Measurements from ENCODE around the gene ZDHHC11B. TPM values are rescaled to one million over a fixed set of nuclear protein-coding genes. Genes with fewer than 3 reads are reported as not detected.
"Not testable (repeated sequence)": the region's sequence is repeated elsewhere in the genome, so short reads cannot be mapped to it uniquely, and the experiment has no call there.

The ZDHHC11B gene
- total RNA-seq, 2 donors from 2014 or later: 15.4 to 32.5 TPM

DNA sequence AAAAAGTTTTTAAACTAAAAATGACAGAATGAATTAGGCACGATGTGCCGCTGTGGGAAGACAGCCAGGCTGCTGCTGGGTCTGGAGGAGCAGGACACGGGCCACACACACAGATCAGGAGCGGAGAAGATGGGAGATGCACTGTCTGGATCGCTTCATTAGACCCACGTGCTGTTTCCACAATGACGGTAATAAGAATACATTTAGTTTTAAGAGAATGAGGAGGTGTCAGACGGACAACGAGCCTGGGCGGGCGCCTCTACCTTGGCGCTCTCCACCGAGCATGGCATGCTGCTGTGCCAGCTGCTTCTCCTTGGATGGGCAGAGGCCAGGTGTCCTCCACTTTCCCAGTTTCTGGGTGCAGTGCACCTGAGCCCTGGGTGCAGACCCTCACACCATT is 11.6 kb downstream of the ZDHHC11B start:
- ATAC-seq; DNase-seq; intact Hi-C loops (cut with DNase I): not testable (repeated sequence)

DNA sequence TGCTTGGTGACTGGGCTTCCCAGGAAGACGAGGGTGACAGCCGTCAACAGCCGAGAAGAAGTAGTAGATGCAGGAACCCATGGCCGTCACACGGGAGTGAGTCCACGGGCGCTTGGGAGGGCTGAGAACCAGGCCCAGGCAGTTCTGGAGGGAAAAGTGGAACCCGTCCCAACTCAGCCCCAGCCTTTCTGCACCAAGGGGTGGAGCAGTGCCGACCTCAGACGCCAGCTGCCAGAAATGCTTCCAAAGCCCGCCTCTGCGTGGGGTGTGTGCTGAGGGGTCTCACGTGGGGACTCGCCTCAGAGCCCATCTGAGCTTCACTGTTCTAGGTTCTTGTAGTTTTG is 12.0 kb downstream of the ZDHHC11B start:
- DNase-seq; intact Hi-C loops (cut with DNase I): not testable (repeated sequence)
- ATAC-seq: peak in 1 of 2 donors; percentile 10

DNA sequence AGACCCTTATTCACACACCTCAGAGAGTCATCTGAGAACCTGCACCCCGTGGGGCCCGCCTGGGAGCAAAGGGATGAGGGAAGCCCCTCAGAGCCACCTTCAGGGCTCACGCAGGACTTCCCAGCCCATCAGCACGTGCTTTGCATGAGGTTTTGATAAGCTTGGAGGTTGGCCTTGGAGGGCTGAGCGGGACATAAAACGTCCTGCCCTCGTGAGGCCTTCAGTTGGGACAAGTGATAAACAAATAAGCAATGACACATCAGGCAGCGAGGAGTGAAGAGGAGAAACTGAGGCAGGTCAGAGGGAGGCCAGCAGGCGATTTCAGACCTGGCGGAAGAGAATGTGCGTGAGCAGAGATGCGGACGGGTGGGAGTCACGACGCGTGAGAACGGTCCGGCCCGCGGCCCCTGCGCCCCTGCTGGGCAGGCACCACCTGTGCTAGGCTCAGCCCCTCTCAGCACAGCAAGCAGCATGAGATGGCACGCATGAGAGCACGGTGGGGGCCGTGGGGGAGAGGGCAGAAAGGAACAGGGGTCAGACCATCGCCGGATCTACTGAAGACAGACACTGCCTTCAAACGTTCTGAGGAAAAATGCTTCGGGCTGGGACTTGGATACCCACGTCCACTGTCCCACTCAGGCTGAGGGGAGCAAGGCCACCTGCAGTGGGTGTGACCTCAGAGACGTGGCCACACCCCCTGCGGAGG is 12.5 kb downstream of the ZDHHC11B start:
- DNase-seq; intact Hi-C loops (cut with DNase I); ATAC-seq: not testable (repeated sequence)

- ATAC-seq; intact Hi-C loops (cut with DNase I); DNase-seq: not testable (repeated sequence)
Measured at GRCh38 chr5:771087-771781, 13.3 kb downstream of the ZDHHC11B start.

GRCh38 chr5:770585-770984 is 13.9 kb downstream of the ZDHHC11B start:
- DNase-seq; intact Hi-C loops (cut with DNase I); ATAC-seq: not testable (repeated sequence)

- DNase-seq; intact Hi-C loops (cut with DNase I): not testable (repeated sequence)
- peak; percentile 8 to 51 for ATAC-seq
Measured at GRCh38 chr5:769485-770145, 14.9 kb downstream of the ZDHHC11B start.

DNA sequence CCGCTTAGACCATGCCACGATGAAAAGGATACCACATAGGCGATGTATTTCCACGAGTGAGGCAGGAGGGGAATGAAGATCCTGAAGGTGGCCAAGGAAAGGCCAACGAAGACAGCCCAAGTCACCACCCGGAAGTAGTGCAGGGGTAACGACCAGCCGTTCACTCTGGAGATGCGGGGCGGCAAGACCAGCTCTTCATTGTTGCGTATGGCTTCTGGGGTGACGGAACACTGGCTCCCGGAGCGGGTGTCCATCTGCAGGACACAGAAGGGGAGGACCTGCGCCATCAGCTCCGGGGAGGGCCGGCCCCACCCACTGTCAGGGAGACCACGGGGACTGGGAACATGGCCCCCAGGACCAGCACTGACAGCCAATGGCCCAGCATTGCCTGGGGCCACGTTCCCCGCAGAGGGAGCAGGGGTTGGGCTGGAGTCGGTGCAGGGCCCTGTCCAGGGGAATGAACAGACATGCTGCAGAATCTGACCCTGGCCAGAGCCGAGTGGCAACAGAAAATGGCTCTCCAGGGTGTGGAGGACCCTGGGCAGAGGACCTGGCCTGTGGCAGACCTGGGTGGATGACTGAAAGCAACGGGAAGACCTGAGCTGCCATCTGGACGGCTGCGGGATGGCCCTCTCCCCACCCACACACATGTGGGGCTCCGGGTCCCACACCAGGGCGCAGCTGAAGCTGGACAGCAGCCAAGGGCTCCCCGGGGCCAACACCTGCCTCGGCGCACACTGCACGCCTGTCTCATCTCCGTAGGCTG is 17.7 kb downstream of the ZDHHC11B start:
- intact Hi-C loops (cut with DNase I): no loop called here
- DNase-seq (no peak), ATAC-seq (no peak)

GRCh38 chr5:765948-766631 is 18.4 kb downstream of the ZDHHC11B start:
- intact Hi-C loops (cut with DNase I): no loop called here
- no peak for ATAC-seq
- no peak for DNase-seq

DNA sequence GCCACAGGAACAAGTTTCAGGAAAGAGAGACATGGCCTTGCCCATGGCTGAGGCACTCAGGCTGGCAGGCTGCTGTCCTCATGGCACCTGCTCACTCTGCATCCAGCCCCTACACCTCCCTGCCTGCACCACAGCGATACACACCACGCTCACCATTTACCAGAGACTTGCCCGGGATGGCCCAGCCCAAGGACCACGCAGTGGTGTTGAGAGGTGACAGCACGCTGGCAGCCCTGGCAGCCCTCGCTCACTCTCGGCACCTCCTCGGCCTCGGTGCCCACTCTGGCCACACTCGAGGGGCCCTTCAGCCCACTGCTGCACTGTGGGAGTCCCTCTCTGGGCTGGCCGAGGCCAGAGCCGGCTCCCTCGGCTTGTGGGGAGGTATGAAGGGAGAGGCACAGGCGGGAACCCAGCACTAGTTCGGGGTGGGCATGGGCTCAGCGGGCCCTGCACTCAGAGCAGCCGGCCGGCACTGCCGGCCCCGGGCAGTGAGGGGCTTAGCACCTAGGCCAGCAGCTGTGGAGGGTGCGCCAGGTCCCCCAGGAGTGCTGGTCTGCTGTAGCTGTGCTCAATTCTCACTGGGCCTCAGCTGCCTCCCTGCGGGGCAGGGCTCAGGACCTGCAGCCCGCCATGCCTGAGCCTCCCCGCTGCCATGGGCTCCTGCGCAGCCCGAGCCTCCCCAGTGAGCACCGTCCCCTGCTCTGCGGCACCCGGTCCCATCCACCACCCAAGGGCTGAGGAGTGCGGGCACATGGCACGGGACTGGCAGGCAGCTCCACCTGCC is 20.3 kb downstream of the ZDHHC11B start:
- ATAC-seq (no peak), DNase-seq (peak; percentile 26)
- intact Hi-C loops (cut with DNase I): no loop called here

DNA sequence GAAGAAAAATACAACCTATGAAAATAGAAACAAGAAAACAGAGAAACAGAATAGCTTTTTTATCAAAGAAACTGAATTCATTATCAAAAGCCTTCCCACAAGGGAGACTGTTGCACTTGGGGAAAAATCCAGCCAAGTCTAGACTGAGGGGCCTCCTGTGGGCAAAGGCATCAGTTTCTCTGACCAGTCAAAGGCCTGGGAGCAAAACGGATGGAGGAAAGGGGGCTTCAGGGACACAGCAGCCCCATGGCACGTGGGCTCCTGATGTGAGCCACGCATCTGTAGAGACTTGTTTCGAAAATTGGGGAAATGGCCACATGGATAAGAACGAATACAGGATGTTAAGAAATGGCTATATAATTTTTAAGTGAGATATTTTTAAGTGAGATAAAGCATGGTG is 21.1 kb downstream of the ZDHHC11B start:
- ATAC-seq (no peak), DNase-seq (no peak)
- intact Hi-C loops (cut with DNase I): no loop called here

GRCh38 chr5:762996-763395 is 21.5 kb downstream of the ZDHHC11B start:
- intact Hi-C loops (cut with DNase I); DNase-seq; ATAC-seq: not testable (repeated sequence)

GRCh38 chr5:761854-762710 is 22.4 kb downstream of the ZDHHC11B start:
- ATAC-seq (no peak), DNase-seq (peak; percentile 59)
- intact Hi-C loops (cut with DNase I): no loop called here

DNA sequence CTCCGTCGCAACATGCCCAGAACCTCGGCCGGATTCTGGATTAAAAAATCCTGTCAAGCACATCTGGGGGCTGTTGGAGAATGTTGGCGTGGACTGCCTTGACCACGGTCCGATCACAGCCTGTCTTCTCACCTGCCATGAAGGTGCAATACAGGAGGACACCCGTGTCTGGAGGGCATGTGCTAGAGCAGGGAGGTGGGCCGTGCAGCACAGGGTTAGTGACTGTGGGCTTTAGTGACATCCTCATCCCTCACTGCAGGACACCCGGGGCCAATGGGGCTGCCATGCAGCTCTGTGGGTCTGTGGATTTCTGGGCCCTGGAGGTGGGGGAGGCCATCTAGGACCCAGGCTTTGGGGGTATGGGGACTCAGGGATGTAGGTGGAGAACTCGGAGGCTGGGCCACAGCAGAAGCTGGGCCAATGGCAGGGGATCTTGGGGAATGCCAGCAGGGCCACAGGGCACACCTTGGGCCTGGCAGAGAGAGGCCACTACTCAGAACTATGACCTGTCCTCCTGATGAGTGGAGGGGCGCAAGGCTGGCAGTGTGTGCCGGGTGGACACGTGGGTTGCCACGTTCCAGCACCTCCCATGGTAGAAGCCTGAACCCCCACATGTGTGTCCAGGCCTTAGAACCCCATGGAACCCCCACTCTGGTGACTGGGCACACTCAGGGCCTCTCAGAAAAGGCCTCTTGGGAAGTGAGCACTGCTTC is 23.3 kb downstream of the ZDHHC11B start:
- intact Hi-C loops (cut with DNase I): no loop called here
- no peak for ATAC-seq
- DNase-seq: peak; percentile 40

DNA sequence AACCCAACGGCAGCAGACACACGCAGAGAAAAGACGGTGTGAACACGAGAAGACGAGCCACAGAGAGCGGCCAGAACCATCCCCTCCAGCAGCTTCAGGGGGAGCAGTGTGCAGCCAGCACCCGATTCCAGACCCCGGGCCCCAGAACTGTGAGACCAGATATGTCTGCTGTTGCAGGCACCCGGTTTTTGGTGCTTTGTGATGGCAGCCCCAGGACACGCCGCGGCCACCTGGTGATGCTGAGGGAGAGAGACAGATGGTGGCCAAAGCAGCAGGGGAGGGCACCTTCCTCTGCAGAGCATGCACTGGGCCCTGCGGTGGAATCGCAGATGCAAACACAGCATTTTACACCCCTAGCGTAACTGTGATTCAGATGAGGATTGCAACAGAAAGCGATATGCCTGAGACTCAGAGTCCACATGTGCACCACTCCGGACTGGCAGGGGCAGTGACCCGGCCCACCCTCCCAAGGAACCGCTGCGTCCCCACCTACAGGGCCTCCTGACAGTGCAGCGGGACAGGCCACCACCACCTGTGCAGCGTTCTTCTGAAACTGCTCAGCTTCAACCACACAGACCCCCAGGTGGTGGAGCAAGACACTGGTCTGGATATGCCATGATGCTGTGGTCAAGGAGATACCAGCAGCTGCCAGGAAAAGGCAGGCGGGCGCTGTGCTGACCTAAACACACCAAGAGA is 24.0 kb downstream of the ZDHHC11B start:
- DNase-seq: peak; percentile 52
- no peak for ATAC-seq
- intact Hi-C loops (cut with DNase I): no loop called here

- intact Hi-C loops (cut with DNase I): no loop called here
- ATAC-seq: no peak
- peak; percentile 55 for DNase-seq
Measured at GRCh38 chr5:759781-760362, 24.7 kb downstream of the ZDHHC11B start.

All from left cardiac atrium (tissue), 4 donors.